ENCODE results near the gene ACSM4.
"Not testable (repeated sequence)": the region's sequence is repeated elsewhere in the genome, so short reads cannot be mapped to it uniquely, and the experiment has no call there.

The ACSM4 gene

GRCh38 chr12:7322599-7322998 is 18.7 kb downstream of the ACSM4 start:
- no peak for TF ChIP-seq CTCF (IDR thresholded peaks at IDR 0.05; ENCODE audit: insufficient read depth, low read length, missing control alignments)
- no peak for DNase-seq (ENCODE audit: low read depth, low spot score)
- ChIA-PET CTCF (no interaction called here), POLR2A (no interaction called here)
- H3K4me3 ChIP-seq (ENCODE audit: low read depth, low read length) = no peak overlapping the region

- no peak for DNase-seq (ENCODE audit: low read depth, low spot score)
- CTCF ChIA-PET = no interaction called here
- POLR2A ChIA-PET = no interaction called here
- no peak overlapping the region for H3K4me3 ChIP-seq (ENCODE audit: low read depth, low read length)
- no peak for TF ChIP-seq CTCF (IDR thresholded peaks at IDR 0.05; ENCODE audit: insufficient read depth, low read length, missing control alignments)
These were observed 20.3 kb downstream of the ACSM4 start for GRCh38 chr12:7324176-7324575.

GRCh38 chr12:7327918-7328317 is 24.0 kb downstream of the ACSM4 start:
- no peak for DNase-seq (ENCODE audit: low read depth, low spot score)
- H3K4me3 ChIP-seq (ENCODE audit: low read depth, low read length) = no peak overlapping the region
- ChIA-PET POLR2A (no interaction called here), CTCF (no interaction called here)
- no peak for TF ChIP-seq CTCF (IDR thresholded peaks at IDR 0.05; ENCODE audit: insufficient read depth, low read length, missing control alignments)

- DNase-seq (ENCODE audit: low read depth, low spot score); H3K4me3 ChIP-seq (ENCODE audit: low read depth, low read length); CTCF ChIA-PET; POLR2A ChIA-PET: not testable (repeated sequence)
These were observed 33.9 kb downstream of the ACSM4 start for GRCh38 chr12:7337790-7338189.

- H3K4me3 ChIP-seq (ENCODE audit: low read depth, low read length) = no peak overlapping the region
- ChIA-PET POLR2A (no interaction called here), CTCF (no interaction called here)
- DNase-seq (ENCODE audit: low read depth, low spot score) = no peak
- no peak for TF ChIP-seq CTCF (IDR thresholded peaks at IDR 0.05; ENCODE audit: insufficient read depth, low read length, missing control alignments)
These were observed 35.8 kb downstream of the ACSM4 start for GRCh38 chr12:7339675-7340074.

- no peak overlapping the region for H3K4me3 ChIP-seq (ENCODE audit: low read depth, low read length)
- TF ChIP-seq CTCF (IDR thresholded peaks at IDR 0.05; ENCODE audit: insufficient read depth, low read length, missing control alignments) = no peak
- DNase-seq (ENCODE audit: low read depth, low spot score) = no peak
- CTCF ChIA-PET = no interaction called here
- POLR2A ChIA-PET = no interaction called here
These were observed 41.1 kb downstream of the ACSM4 start for GRCh38 chr12:7344833-7345606.

- H3K4me3 ChIP-seq (ENCODE audit: low read depth, low read length) = no peak overlapping the region
- CTCF ChIA-PET = no interaction called here
- TF ChIP-seq CTCF (IDR thresholded peaks at IDR 0.05; ENCODE audit: insufficient read depth, low read length, missing control alignments) = no peak
- POLR2A ChIA-PET = no interaction called here
- no peak for DNase-seq (ENCODE audit: low read depth, low spot score)
These were observed 42.8 kb downstream of the ACSM4 start for GRCh38 chr12:7346551-7347225.
